Measurements from ENCODE around the gene SPOCK3.

SPOCK3 gene

GRCh38 chr4:166902941-166903340 is 331.4 kb downstream of the SPOCK3 start:
- Histone ChIP-seq H3K4me3 (ENCODE audit: low read depth, low read length, poor library complexity, severe bottlenecking) (no peak overlapping the region), H3K36me3 (ENCODE audit: insufficient read depth, low read length) (no peaks in the 10 kb centered on the region), H3K79me2 (ENCODE audit: insufficient read depth, low read length) (no peaks in the 10 kb centered on the region), H4K20me1 (ENCODE audit: insufficient read depth, low read length) (no peaks in the 10 kb centered on the region), H2AFZ (ENCODE audit: low read length) (no peak overlapping the region), H3F3A (ENCODE audit: insufficient read depth, low read length) (no peaks in the 10 kb centered on the region), H3K4me2 (ENCODE audit: low read length) (no peak overlapping the region), H3K9me3 (ENCODE audit: low read length) (no peaks in the 10 kb centered on the region), H3K9me2 (ENCODE audit: low read depth, low read length) (no peaks in the 10 kb centered on the region), H3K27me3 (ENCODE audit: insufficient read depth, low read length) (no peaks in the 10 kb centered on the region), H3K27ac (ENCODE audit: low read depth, low read length, poor library complexity, severe bottlenecking) (no peak overlapping the region), H3K4me1 (ENCODE audit: insufficient read depth, low read length, severe bottlenecking) (peaks cover 22% of the 10 kb centered on the region), H3K9ac (ENCODE audit: low read length) (no peak overlapping the region)
- no peak for TF ChIP-seq EZH2 (IDR thresholded peaks at IDR 0.05; ENCODE audit: borderline replicate concordance, low read length)
- TF ChIP-seq CTCF (IDR thresholded peaks at IDR 0.05; ENCODE audit: low read length), result no peak

GRCh38 chr4:166896254-166896653 is 338.0 kb downstream of the SPOCK3 start:
- H2AFZ ChIP-seq (ENCODE audit: low read length), result no peak overlapping the region
- H3K79me2 ChIP-seq (ENCODE audit: insufficient read depth, low read length), result no peaks in the 10 kb centered on the region
- peaks cover 46% of the 10 kb centered on the region for H3K4me1 ChIP-seq (ENCODE audit: insufficient read depth, low read length, severe bottlenecking)
- no peak overlapping the region for H3K4me3 ChIP-seq (ENCODE audit: low read depth, low read length, poor library complexity, severe bottlenecking)
- H3K36me3 ChIP-seq (ENCODE audit: insufficient read depth, low read length), result no peaks in the 10 kb centered on the region
- H3K27me3 ChIP-seq (ENCODE audit: insufficient read depth, low read length), result no peaks in the 10 kb centered on the region
- TF ChIP-seq EZH2 (IDR thresholded peaks at IDR 0.05; ENCODE audit: borderline replicate concordance, low read length), result no peak
- no peak for TF ChIP-seq CTCF (IDR thresholded peaks at IDR 0.05; ENCODE audit: low read length)
- H3K27ac ChIP-seq (ENCODE audit: low read depth, low read length, poor library complexity, severe bottlenecking), result peak overlapping the region; percentile 69
- no peaks in the 10 kb centered on the region for H3F3A ChIP-seq (ENCODE audit: insufficient read depth, low read length)
- no peaks in the 10 kb centered on the region for H3K9me3 ChIP-seq (ENCODE audit: low read length)
- no peak overlapping the region for H3K9ac ChIP-seq (ENCODE audit: low read length)
- no peaks in the 10 kb centered on the region for H3K9me2 ChIP-seq (ENCODE audit: low read depth, low read length)
- no peaks in the 10 kb centered on the region for H4K20me1 ChIP-seq (ENCODE audit: insufficient read depth, low read length)
- H3K4me2 ChIP-seq (ENCODE audit: low read length), result peak overlapping the region; percentile 22; the same call in 1 of the 2 replicates

GRCh38 chr4:166895771-166896170 is 338.5 kb downstream of the SPOCK3 start:
- Histone ChIP-seq H4K20me1 (ENCODE audit: insufficient read depth, low read length) (no peaks in the 10 kb centered on the region), H3F3A (ENCODE audit: insufficient read depth, low read length) (no peaks in the 10 kb centered on the region), H3K36me3 (ENCODE audit: insufficient read depth, low read length) (no peaks in the 10 kb centered on the region), H3K27ac (ENCODE audit: low read depth, low read length, poor library complexity, severe bottlenecking) (peak overlapping the region; percentile 69), H3K9ac (ENCODE audit: low read length) (no peak overlapping the region), H2AFZ (ENCODE audit: low read length) (no peak overlapping the region), H3K9me3 (ENCODE audit: low read length) (no peaks in the 10 kb centered on the region), H3K27me3 (ENCODE audit: insufficient read depth, low read length) (no peaks in the 10 kb centered on the region), H3K9me2 (ENCODE audit: low read depth, low read length) (no peaks in the 10 kb centered on the region), H3K4me3 (ENCODE audit: low read depth, low read length, poor library complexity, severe bottlenecking) (no peak overlapping the region), H3K4me1 (ENCODE audit: insufficient read depth, low read length, severe bottlenecking) (peaks cover 42% of the 10 kb centered on the region), H3K79me2 (ENCODE audit: insufficient read depth, low read length) (no peaks in the 10 kb centered on the region), H3K4me2 (ENCODE audit: low read length) (peak overlapping the region; percentile 22; the same call in 1 of the 2 replicates)
- TF ChIP-seq EZH2 (IDR thresholded peaks at IDR 0.05; ENCODE audit: borderline replicate concordance, low read length) (no peak), CTCF (IDR thresholded peaks at IDR 0.05; ENCODE audit: low read length) (no peak)

Data from OCI-LY1 (cell line).